ENCODE measurements around the gene CD300H.

Gene CD300H

GRCh38 chr17:74603037-74603635, 35.8 kb upstream of the CD300H start:
- H3K4me3 ChIP-seq (ENCODE audit: insufficient read depth, low read depth, low read length, poor library complexity, severe bottlenecking) = no peak overlapping the region
- H3K4me1 ChIP-seq (ENCODE audit: control insufficient read depth, insufficient read depth, low read length, poor library complexity, severe bottlenecking) = peaks cover 2% of the 10 kb centered on the region
- H3K27ac ChIP-seq (ENCODE audit: insufficient read depth, low read length, poor library complexity, severe bottlenecking) = no peak overlapping the region
- H3K36me3 ChIP-seq (ENCODE audit: control insufficient read depth, insufficient read depth, low read length) = no peaks in the 10 kb centered on the region
- no peaks in the 10 kb centered on the region for H3K9me3 ChIP-seq (ENCODE audit: control insufficient read depth, low read length)
- H3K27me3 ChIP-seq (replicated peaks; ENCODE audit: control insufficient read depth, insufficient read depth, low read length, poor library complexity, severe bottlenecking) = no peaks in the 10 kb centered on the region
- DNase-seq = no peak

GRCh38 chr17:74601944-74602572, 34.7 kb upstream of the CD300H start:
- DNase-seq = peak in 1 of 3 donors; percentile 7
- Histone ChIP-seq H3K36me3 (ENCODE audit: control insufficient read depth, insufficient read depth, low read length) (no peaks in the 10 kb centered on the region), H3K4me1 (ENCODE audit: control insufficient read depth, insufficient read depth, low read length, poor library complexity, severe bottlenecking) (peaks cover 2% of the 10 kb centered on the region)

GRCh38 chr17:74599448-74599939, 32.2 kb upstream of the CD300H start:
- no peak overlapping the region for H3K27ac ChIP-seq (ENCODE audit: insufficient read depth, low read length, poor library complexity, severe bottlenecking)
- DNase-seq = no peak
- no peaks in the 10 kb centered on the region for H3K27me3 ChIP-seq (replicated peaks; ENCODE audit: control insufficient read depth, insufficient read depth, low read length, poor library complexity, severe bottlenecking)
- H3K4me1 ChIP-seq (ENCODE audit: control insufficient read depth, insufficient read depth, low read length, poor library complexity, severe bottlenecking) = peaks cover 2% of the 10 kb centered on the region
- no peaks in the 10 kb centered on the region for H3K9me3 ChIP-seq (ENCODE audit: control insufficient read depth, low read length)
- no peak overlapping the region for H3K4me3 ChIP-seq (ENCODE audit: insufficient read depth, low read depth, low read length, poor library complexity, severe bottlenecking)
- no peaks in the 10 kb centered on the region for H3K36me3 ChIP-seq (ENCODE audit: control insufficient read depth, insufficient read depth, low read length)

More at GRCh38 chr17:74601944-74602572, 34.7 kb upstream of the CD300H start:
- no peaks in the 10 kb centered on the region for H3K27me3 ChIP-seq (replicated peaks; ENCODE audit: control insufficient read depth, insufficient read depth, low read length, poor library complexity, severe bottlenecking)
- H3K27ac ChIP-seq (ENCODE audit: insufficient read depth, low read length, poor library complexity, severe bottlenecking) = no peak overlapping the region
- no peaks in the 10 kb centered on the region for H3K9me3 ChIP-seq (ENCODE audit: control insufficient read depth, low read length)
- H3K4me3 ChIP-seq (ENCODE audit: insufficient read depth, low read depth, low read length, poor library complexity, severe bottlenecking) = no peak overlapping the region

- Histone ChIP-seq H3K4me1 (ENCODE audit: control insufficient read depth, insufficient read depth, low read length, poor library complexity, severe bottlenecking) (peaks cover 2% of the 10 kb centered on the region), H3K27ac (ENCODE audit: insufficient read depth, low read length, poor library complexity, severe bottlenecking) (no peak overlapping the region)
- DNase-seq = no peak
These were observed 31.7 kb upstream of the CD300H start for GRCh38 chr17:74599023-74599399.

GRCh38 chr17:74598346-74599022, 31.2 kb upstream of the CD300H start:
- H3K36me3 ChIP-seq (ENCODE audit: control insufficient read depth, insufficient read depth, low read length) = no peaks in the 10 kb centered on the region
- no peaks in the 10 kb centered on the region for H3K27me3 ChIP-seq (replicated peaks; ENCODE audit: control insufficient read depth, insufficient read depth, low read length, poor library complexity, severe bottlenecking)
- H3K27ac ChIP-seq (ENCODE audit: insufficient read depth, low read length, poor library complexity, severe bottlenecking) = no peak overlapping the region
- H3K4me1 ChIP-seq (ENCODE audit: control insufficient read depth, insufficient read depth, low read length, poor library complexity, severe bottlenecking) = peaks cover 2% of the 10 kb centered on the region
- H3K4me3 ChIP-seq (ENCODE audit: insufficient read depth, low read depth, low read length, poor library complexity, severe bottlenecking) = no peak overlapping the region
- DNase-seq = no peak
- no peaks in the 10 kb centered on the region for H3K9me3 ChIP-seq (ENCODE audit: control insufficient read depth, low read length)

More at GRCh38 chr17:74599023-74599399, 31.7 kb upstream of the CD300H start:
- Histone ChIP-seq H3K4me3 (ENCODE audit: insufficient read depth, low read depth, low read length, poor library complexity, severe bottlenecking) (no peak overlapping the region), H3K36me3 (ENCODE audit: control insufficient read depth, insufficient read depth, low read length) (no peaks in the 10 kb centered on the region), H3K9me3 (ENCODE audit: control insufficient read depth, low read length) (no peaks in the 10 kb centered on the region), H3K27me3 (replicated peaks; ENCODE audit: control insufficient read depth, insufficient read depth, low read length, poor library complexity, severe bottlenecking) (no peaks in the 10 kb centered on the region)

- H3K4me3 ChIP-seq (ENCODE audit: insufficient read depth, low read depth, low read length, poor library complexity, severe bottlenecking) = no peak overlapping the region
- H3K36me3 ChIP-seq (ENCODE audit: control insufficient read depth, insufficient read depth, low read length) = no peaks in the 10 kb centered on the region
- no peaks in the 10 kb centered on the region for H3K27me3 ChIP-seq (replicated peaks; ENCODE audit: control insufficient read depth, insufficient read depth, low read length, poor library complexity, severe bottlenecking)
- H3K27ac ChIP-seq (ENCODE audit: insufficient read depth, low read length, poor library complexity, severe bottlenecking) = no peak overlapping the region
- DNase-seq = no peak
- no peaks in the 10 kb centered on the region for H3K9me3 ChIP-seq (ENCODE audit: control insufficient read depth, low read length)
- H3K4me1 ChIP-seq (ENCODE audit: control insufficient read depth, insufficient read depth, low read length, poor library complexity, severe bottlenecking) = peaks cover 2% of the 10 kb centered on the region
These were observed 29.9 kb upstream of the CD300H start for GRCh38 chr17:74597069-74597790.

- Histone ChIP-seq H3K4me3 (ENCODE audit: insufficient read depth, low read depth, low read length, poor library complexity, severe bottlenecking) (no peak overlapping the region), H3K36me3 (ENCODE audit: control insufficient read depth, insufficient read depth, low read length) (no peaks in the 10 kb centered on the region), H3K27me3 (replicated peaks; ENCODE audit: control insufficient read depth, insufficient read depth, low read length, poor library complexity, severe bottlenecking) (no peaks in the 10 kb centered on the region), H3K4me1 (ENCODE audit: control insufficient read depth, insufficient read depth, low read length, poor library complexity, severe bottlenecking) (peaks cover 2% of the 10 kb centered on the region), H3K9me3 (ENCODE audit: control insufficient read depth, low read length) (no peaks in the 10 kb centered on the region), H3K27ac (ENCODE audit: insufficient read depth, low read length, poor library complexity, severe bottlenecking) (no peak overlapping the region)
- DNase-seq = no peak
These were observed 27.9 kb upstream of the CD300H start for GRCh38 chr17:74595037-74595750.

- Histone ChIP-seq H3K4me1 (ENCODE audit: control insufficient read depth, insufficient read depth, low read length, poor library complexity, severe bottlenecking) (no peaks in the 10 kb centered on the region), H3K9me3 (ENCODE audit: control insufficient read depth, low read length) (no peaks in the 10 kb centered on the region), H3K27me3 (replicated peaks; ENCODE audit: control insufficient read depth, insufficient read depth, low read length, poor library complexity, severe bottlenecking) (no peaks in the 10 kb centered on the region), H3K36me3 (ENCODE audit: control insufficient read depth, insufficient read depth, low read length) (no peaks in the 10 kb centered on the region), H3K4me3 (ENCODE audit: insufficient read depth, low read depth, low read length, poor library complexity, severe bottlenecking) (no peak within 1 kb of the TSS), H3K27ac (ENCODE audit: insufficient read depth, low read length, poor library complexity, severe bottlenecking) (no peak within 1 kb of the TSS)
- no peak for DNase-seq
These were observed 25.0 kb upstream of the CD300H start, which contains the start of gene CD300LD for GRCh38 chr17:74592087-74592990. CD300LD (minus strand) TSS chr17:74592283; CDS start chr17:74592202, 81 bp downstream.

GRCh38 chr17:74591503-74591902, 24.2 kb upstream of the CD300H start:
- H3K4me1 ChIP-seq (ENCODE audit: control insufficient read depth, insufficient read depth, low read length, poor library complexity, severe bottlenecking) = no peaks in the 10 kb centered on the region
- no peaks in the 10 kb centered on the region for H3K36me3 ChIP-seq (ENCODE audit: control insufficient read depth, insufficient read depth, low read length)
- no peak for DNase-seq
- no peaks in the 10 kb centered on the region for H3K9me3 ChIP-seq (ENCODE audit: control insufficient read depth, low read length)
- H3K27ac ChIP-seq (ENCODE audit: insufficient read depth, low read length, poor library complexity, severe bottlenecking) = no peak overlapping the region
- H3K4me3 ChIP-seq (ENCODE audit: insufficient read depth, low read depth, low read length, poor library complexity, severe bottlenecking) = no peak overlapping the region
- H3K27me3 ChIP-seq (replicated peaks; ENCODE audit: control insufficient read depth, insufficient read depth, low read length, poor library complexity, severe bottlenecking) = no peaks in the 10 kb centered on the region
